Fibroblast of lung (primary cell): ENCODE results near the gene STYX. TPM values are rescaled to one million over a fixed set of nuclear protein-coding genes. Genes with fewer than 3 reads are reported as not detected.
A peak's percentile ranks its signal among the peaks of the same experiment; 100 is the strongest.

Source experiments
- DNase-seq, 2 donors: peaks; one replicate each; pipeline versions ENCODE4 v3.0.0 to v3.0.0-alpha.2; 2010; ENCODE audit warnings: low read depth in 2 of 2
- H2AFZ ChIP-seq: 2 replicates; pipeline ENCODE4 v1.5.1; 2012; ENCODE audit warnings: low read length, control low read depth, inconsistent platforms
- H3K27ac ChIP-seq: 2 replicates; pipeline ENCODE4 v1.5.1; 2011; ENCODE audit warnings: low read length, control low read depth; ENCODE audit not compliant: insufficient read depth
- H3K27me3 ChIP-seq: 2 replicates; pipeline ENCODE4 v1.5.1; 2011; ENCODE audit warnings: mild to moderate bottlenecking, low read length; ENCODE audit not compliant: control insufficient read depth, insufficient read depth
- H3K36me3 ChIP-seq: 2 replicates; pipeline ENCODE4 v1.5.1; 2011; ENCODE audit warnings: low read length; ENCODE audit not compliant: control insufficient read depth, insufficient read depth
- H3K4me1 ChIP-seq: 2 replicates; pipeline ENCODE4 v1.5.1; 2011; ENCODE audit warnings: low read length; ENCODE audit not compliant: control insufficient read depth, insufficient read depth; ENCODE audit errors: extremely low read depth
- H3K4me2 ChIP-seq: 2 replicates; pipeline ENCODE4 v1.5.1; 2011; ENCODE audit warnings: low read length, control low read depth; ENCODE audit not compliant: insufficient read depth; ENCODE audit errors: extremely low read depth
- H3K4me3 ChIP-seq, 4 experiments: fragments of 200-600 bp in 1 of 4; sonication (generic) in 1 of 4; replicated peaks in 1 of 4; 2 replicates each; pipeline ENCODE4 v1.5.1; 2011 to 2016; ENCODE audit warnings: low read length in 4 of 4, low read depth in 3 of 4, mild to moderate bottlenecking in 3 of 4, control low read depth in 2 of 4, inconsistent platforms in 1 of 4, mixed read lengths in 1 of 4; ENCODE audit not compliant: insufficient read depth in 1 of 4; ENCODE audit errors: control extremely low read depth in 1 of 4
- H3K79me2 ChIP-seq: 2 replicates; pipeline ENCODE4 v1.5.1; 2012; ENCODE audit warnings: mild to moderate bottlenecking, low read length, inconsistent platforms; ENCODE audit not compliant: control insufficient read depth, insufficient read depth
- H3K9ac ChIP-seq: 2 replicates; pipeline ENCODE4 v1.5.1; 2011; ENCODE audit warnings: mild to moderate bottlenecking, low read length, control low read depth; ENCODE audit not compliant: insufficient read depth
- H3K9me3 ChIP-seq: 2 replicates; pipeline ENCODE4 v1.5.1; 2012; ENCODE audit warnings: low read depth, low read length; ENCODE audit not compliant: control insufficient read depth, insufficient read depth
- H4K20me1 ChIP-seq: 2 replicates; pipeline ENCODE4 v1.5.1; 2011; ENCODE audit warnings: low read length; ENCODE audit not compliant: control insufficient read depth, insufficient read depth; ENCODE audit errors: extremely low read depth
- CTCF ChIP-seq, 2 donors: IDR thresholded peaks in 1 of 2; conservative IDR thresholded peaks in 1 of 2; 1 replicate in 1 of 2; 2 replicates in 1 of 2; pipeline ENCODE4 v1.5.1; 2011 to 2012; ENCODE audit warnings: low read length in 2 of 2, control low read depth in 1 of 2, inconsistent platforms in 1 of 2, low read depth in 1 of 2, mild to moderate bottlenecking in 1 of 2
- EZH2 ChIP-seq: IDR thresholded peaks from 2 replicates; pipeline ENCODE4 v1.5.1; 2012; ENCODE audit warnings: low read length, control low read depth, mild to moderate bottlenecking; ENCODE audit errors: missing control alignments
- polyA plus RNA-seq, 2 donors: library from polyadenylated mRNA; depleted of rRNA in 1 of 2; stranded (reverse) in 1 of 2; unstranded in 1 of 2; fragments of >200 nt; gene quantifications; 2 replicates each; pipeline ENCODE4 v1.2.1, GENCODE V29; 2011 to 2012; ENCODE audit warnings: missing spikeins in 1 of 2
- total RNA-seq: library from RNA; depleted of rRNA; stranded (reverse); fragments of >200 nt; gene quantifications from 2 replicates; pipeline ENCODE4 v1.2.1, GENCODE V29; 2014

Gene STYX
- total and polyA plus RNA-seq, 2 donors (not counting 1 experiment from before 2014, with no cell fraction given): 14.9 to 17.0 TPM

GRCh38 chr14:52798826-52799225 is 68.9 kb downstream of the STYX start:
- Histone ChIP-seq H2AFZ (no peak overlapping the region), H3K9me3 (no peaks in the 10 kb centered on the region), H3K4me3 (no peak overlapping the region), H3K36me3 (no peaks in the 10 kb centered on the region), H3K27me3 (no peaks in the 10 kb centered on the region), H3K4me1 (peaks cover 6% of the 10 kb centered on the region), H3K79me2 (no peaks in the 10 kb centered on the region), H3K9ac (no peak overlapping the region), H3K27ac (no peak overlapping the region), H3K4me2 (no peak overlapping the region), H4K20me1 (no peaks in the 10 kb centered on the region)
- no peak for TF ChIP-seq EZH2
- no peak for TF ChIP-seq CTCF (conservative IDR thresholded peaks at IDR 0.05 in 1 of 2, IDR thresholded peaks at IDR 0.05 in 1 of 2; ENCODE audit: low read depth in 1 of 2, low read length in 2 of 2)
- no peak for DNase-seq

- Histone ChIP-seq H3K4me1 (peaks cover 6% of the 10 kb centered on the region), H3K79me2 (no peaks in the 10 kb centered on the region), H3K4me3 (peak overlapping the region in 2 of 4 experiments; percentile 9 to 33), H3K27ac (peak overlapping the region; percentile 94), H3K9me3 (no peaks in the 10 kb centered on the region), H3K27me3 (no peaks in the 10 kb centered on the region), H3K36me3 (no peaks in the 10 kb centered on the region), H3K9ac (peak overlapping the region; percentile 5), H2AFZ (peak overlapping the region; percentile 34), H3K4me2 (peak overlapping the region; percentile 77), H4K20me1 (no peaks in the 10 kb centered on the region)
- TF ChIP-seq CTCF (conservative IDR thresholded peaks at IDR 0.05 in 1 of 2, IDR thresholded peaks at IDR 0.05 in 1 of 2; ENCODE audit: low read depth in 1 of 2, low read length in 2 of 2): no peak
- TF ChIP-seq EZH2: no peak
- DNase-seq: peak; percentile 85 to 93
These were observed 71.2 kb downstream of the STYX start for GRCh38 chr14:52801014-52801712.

- H4K20me1 ChIP-seq: no peaks in the 10 kb centered on the region
- no peaks in the 10 kb centered on the region for H3K36me3 ChIP-seq
- no peaks in the 10 kb centered on the region for H3K9me3 ChIP-seq
- peak overlapping the region; percentile 58 for H2AFZ ChIP-seq
- H3K4me3 ChIP-seq: no peak overlapping the region
- no peak for TF ChIP-seq CTCF (conservative IDR thresholded peaks at IDR 0.05 in 1 of 2, IDR thresholded peaks at IDR 0.05 in 1 of 2; ENCODE audit: low read depth in 1 of 2, low read length in 2 of 2)
- no peak for TF ChIP-seq EZH2
- no peak overlapping the region for H3K9ac ChIP-seq
- H3K4me2 ChIP-seq: no peak overlapping the region
- no peaks in the 10 kb centered on the region for H3K79me2 ChIP-seq
- H3K4me1 ChIP-seq: peaks cover 6% of the 10 kb centered on the region
- H3K27me3 ChIP-seq: no peaks in the 10 kb centered on the region
- peak; percentile 80 to 82 for DNase-seq
- H3K27ac ChIP-seq: peak overlapping the region; percentile 94
These were observed 72.6 kb downstream of the STYX start for GRCh38 chr14:52802597-52802996.
